COLO668 (cell line): ENCODE measurements around the gene HM13.
A peak's percentile ranks its signal among the peaks of the same experiment; 100 is the strongest.
"Not testable (repeated sequence)": the region's sequence is repeated elsewhere in the genome, so short reads cannot be mapped to it uniquely, and the experiment has no call there.

Experiments
- DNase-seq: peaks from one replicate; lab custom pipeline; 2025; ENCODE audit not compliant: unreplicated experiment; lab: John Stamatoyannopoulos, UW

The HM13 gene

DNA sequence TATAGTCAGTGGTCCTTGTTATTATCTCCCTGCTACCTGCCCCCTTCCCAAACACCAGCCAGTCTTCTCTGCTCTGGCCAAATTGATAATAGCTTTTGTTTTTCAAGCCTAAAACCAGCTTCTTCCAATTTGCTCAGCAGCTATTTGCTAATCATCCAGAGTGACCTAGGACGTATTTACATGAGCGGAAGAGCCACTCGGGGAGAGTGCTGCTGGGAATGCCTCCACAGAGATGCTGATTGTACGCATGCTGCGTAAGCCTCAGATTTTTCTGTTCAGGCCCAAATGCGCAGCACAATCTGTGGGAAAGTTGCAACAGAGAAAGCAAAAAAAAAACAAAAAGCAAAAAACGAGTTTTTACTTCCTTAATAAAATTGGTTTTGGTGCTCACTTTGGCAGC is 66.5 kb downstream of the HM13 start:
- no peak for DNase-seq

DNA sequence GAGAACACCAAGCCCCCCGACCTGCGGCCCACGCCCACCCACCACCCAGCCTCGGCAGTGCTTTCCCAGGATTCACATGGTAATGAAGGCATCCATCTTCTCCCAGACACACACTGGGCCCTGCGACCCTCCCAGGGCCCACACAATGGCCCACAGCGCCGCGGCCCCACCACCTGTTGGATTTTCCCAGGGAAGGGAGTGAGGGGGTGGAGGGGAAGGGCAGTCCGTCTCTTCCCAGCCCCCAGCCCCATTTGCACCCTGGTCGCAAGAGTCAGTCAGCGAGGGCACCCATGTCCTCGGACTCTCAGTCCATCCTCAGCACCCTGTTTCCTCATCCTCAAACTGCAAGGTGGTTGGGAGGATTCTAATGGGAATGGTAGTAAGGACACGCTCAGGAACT is 67.1 kb downstream of the HM13 start:
- DNase-seq: no peak

DNA sequence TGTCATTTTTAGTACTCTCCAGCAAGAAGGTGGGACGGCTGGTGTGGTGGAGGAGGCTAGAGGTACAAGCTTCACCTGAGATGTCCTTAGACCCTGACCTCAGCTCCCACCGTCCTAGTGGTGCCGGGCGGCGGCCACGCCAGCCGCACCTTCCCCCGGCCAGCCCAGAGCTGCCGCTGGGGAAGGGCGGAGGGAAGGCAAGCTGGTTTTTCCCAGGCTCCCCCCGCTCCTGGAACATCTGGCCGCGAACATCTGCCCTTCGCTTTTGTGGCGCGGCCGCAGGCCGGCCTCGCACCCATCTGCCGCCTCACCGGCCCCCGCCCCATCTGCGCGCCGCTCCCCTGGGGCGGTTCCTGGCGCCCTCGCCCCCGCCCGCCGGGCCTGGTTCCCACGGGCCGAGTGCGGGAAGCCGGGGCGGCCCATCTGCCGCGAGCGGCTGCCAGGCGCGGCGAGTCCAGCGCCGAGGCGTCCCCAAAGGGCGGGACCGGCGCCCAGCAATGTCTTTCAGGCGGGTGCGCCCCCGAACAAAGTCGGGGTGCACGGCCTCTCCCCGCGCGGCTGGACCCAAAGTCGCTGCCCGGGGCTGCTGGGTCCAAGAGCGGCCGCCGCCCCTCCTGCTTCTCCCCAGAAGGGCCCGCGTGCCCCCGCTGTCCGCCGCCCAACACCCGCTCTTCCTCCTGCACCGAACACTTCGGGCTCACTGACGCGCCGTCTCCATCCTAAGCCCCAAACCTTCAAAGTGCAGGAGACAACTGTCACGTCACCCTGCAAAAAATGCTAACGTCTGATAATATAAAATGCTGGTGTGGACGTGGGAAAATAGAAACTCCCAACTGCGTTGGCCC is 73.5 kb downstream of the HM13 start:
- DNase-seq: peak; percentile 70

DNA sequence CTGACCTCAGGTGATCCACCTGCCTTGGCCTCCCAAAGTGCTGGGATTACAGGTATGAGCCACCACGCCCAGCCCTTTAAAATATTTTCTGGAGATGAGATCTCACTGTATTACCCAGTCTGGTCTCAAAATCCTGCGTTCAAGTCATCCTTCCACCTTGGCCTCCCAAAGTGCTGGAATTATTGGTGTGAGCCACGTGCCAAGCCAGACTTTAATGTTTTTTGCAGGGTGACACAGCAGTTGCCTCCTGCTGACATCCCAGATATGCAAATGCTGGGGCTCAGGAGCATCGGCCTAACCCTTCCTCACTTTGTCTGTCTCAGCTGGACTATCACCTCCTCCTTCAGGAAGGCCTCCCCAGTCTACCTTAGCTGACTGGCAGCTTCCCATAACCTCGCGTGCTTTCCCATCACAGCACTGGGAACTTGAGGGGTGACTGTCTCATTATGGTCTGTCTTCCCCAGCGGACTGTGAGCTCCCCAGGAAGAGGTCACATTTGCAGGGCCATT is 76.5 kb downstream of the HM13 start:
- DNase-seq: no peak

DNA sequence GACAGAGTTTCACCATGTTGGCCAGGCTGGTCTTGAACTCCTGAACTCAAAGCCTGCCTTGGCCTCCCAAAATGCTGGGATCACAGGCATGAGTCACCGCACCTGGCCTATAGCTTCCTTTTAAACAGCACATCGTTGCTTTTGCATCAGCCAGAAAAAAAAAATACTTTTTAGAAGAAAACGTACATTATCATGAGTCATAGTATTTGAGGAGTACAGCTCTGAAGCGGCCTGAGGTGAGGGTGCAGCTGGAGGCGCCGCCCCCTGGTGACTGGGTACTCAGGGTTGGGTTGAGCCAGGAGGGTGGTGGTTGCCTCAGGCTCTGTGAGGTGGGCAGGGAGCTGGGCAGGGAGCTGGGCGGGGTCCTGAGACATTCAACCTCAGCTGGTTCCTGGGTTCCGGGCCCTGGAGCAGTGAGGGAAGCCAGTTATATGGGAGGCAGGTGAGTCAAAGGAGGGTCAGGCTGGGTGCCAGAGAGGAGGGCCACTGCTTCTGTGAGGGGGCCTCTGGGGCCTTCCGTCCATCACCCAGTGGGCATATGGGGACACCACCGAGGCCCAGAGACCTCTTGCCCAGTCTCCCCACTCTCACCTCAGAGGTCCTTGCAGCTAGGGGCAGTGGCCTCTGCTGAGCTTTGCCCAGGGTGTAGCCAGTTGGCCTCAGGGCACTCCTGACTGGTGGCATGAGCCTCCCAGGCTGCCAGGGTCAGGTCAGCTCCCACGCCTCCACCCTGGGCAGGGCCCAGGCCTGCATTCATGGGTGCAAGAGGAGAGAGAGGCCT is 79.2 kb downstream of the HM13 start:
- peak; percentile 34 for DNase-seq

DNA sequence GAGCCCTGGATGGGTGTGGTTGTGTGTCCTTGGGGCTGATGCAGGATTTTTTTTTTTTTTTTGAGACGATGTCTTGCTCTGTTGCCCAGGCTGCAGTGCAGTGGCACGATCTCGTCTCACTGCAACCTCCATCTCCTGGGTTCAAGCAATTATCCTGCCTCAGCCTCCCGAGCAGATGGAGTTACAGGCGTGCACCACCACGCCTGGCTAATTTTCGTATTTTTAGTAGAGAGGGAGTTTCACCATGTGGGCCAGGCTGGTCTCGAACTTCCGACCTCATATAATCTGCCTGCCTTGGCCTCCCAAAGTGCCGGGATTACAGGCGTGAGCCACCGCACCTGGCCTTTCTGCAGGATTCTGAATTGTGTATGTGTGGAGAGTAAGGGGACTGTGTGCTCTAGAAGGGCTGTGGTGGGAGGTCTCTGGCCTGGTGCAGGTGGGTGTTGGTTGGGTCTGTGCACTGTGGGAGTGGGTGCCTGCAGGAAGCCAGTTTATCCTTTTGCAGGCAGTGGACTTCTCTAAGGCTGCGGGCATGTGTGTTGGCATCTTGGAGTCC is 79.8 kb downstream of the HM13 start:
- no peak for DNase-seq

DNA sequence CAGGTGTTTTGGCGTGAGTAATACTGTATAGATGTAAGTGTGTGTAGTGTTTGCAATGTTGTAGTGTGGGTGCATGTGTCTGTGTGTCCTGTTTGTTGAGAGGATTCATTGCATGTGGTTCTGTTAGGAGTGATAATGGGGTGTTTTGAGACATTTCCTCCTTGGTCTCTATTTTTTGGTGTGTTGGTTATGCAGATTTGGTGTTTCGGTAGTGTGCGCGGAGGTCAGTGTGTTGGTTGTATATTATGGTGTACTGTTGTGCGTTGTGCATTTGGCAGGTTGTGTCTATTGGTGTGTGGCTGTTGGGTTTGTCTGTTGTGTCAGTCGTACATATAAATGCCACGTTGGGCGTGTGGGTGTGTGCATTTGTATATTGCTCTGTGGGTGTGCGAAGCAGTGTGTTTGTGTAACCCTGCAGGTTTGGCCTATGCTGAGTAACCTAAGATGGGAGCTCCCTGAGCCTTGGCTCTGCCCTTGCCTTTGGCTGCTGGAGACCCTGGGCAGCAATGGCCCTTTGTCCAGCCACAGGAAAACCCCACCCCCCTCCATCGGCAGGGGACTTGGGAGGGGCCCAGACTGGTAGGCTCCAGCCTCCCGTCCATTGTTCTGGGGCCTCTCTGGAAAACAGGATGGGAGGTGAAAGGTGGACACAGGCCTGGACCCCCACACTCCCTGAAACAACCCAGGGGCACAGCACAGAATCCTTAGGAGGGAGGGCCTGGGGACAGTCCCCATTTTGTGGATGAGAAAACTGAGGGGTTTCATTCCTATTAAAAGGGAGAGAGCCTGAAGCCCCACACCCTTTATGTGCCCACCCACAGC is 80.5 kb downstream of the HM13 start:
- DNase-seq: no peak

DNA sequence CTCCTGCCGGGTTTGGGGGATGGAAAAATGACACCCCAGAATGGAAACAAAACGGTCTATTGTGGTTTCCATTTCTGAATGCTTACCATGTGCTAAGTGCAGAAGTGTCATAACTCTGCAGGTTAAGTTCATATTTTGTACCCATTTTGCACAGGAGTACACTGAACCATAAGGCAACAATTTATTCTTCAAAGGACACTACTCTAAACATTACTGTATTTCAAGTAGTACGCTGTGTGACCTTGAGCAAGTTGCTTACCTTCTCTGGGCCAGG is 81.1 kb downstream of the HM13 start:
- no peak for DNase-seq

DNA sequence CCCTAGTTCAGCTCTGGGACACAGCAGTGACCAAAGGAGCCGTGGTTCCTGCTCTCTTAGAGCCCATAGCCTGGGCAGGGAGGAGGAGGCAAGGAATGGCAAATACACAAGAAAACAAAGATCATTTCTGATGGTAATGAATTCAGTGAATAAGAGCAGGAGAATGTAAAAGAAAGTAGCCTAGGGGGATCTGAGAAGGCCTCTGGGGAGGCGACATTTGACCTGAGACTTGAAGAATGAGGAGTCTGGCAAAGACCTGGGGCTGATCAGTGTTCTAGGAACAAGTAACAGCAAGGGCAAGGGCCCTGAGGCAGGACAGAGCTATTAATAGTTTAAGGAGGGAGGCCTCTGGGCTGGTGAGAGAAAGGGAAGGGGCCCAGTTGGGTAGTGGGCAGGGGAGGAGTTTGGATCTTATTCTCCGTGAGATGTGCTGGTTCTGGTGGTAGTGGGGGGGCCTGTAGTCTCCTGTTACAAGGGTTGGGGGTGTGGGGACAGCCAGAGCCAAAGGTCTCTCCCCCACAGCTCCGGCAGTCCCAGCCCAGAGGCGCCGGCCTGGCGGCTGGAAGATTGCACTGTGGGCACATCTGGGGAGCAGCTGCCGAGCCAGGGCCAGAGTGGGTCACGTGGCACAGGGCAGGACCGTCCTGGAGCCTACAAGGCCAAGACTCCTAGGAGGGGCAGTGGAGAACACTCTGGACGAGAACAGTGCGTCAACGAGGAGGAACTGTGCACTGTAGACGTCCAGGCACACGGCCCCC is 81.6 kb downstream of the HM13 start:
- no peak for DNase-seq

DNA sequence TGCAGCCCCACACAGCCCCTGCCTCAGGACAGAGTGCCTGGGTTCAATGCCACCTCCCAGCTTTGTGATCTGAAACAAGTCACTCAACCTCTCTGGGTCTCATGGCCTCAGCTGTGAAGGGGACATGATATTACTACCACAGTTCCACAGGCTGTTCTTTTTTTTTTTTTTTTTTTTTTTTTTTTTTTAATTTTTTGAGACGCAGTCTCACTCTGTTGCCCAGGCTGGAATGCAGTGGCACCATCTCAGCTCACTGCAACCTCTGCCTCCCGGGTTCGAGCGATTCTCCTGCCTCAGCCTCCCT is 82.1 kb downstream of the HM13 start:
- DNase-seq: not testable (repeated sequence)

DNA sequence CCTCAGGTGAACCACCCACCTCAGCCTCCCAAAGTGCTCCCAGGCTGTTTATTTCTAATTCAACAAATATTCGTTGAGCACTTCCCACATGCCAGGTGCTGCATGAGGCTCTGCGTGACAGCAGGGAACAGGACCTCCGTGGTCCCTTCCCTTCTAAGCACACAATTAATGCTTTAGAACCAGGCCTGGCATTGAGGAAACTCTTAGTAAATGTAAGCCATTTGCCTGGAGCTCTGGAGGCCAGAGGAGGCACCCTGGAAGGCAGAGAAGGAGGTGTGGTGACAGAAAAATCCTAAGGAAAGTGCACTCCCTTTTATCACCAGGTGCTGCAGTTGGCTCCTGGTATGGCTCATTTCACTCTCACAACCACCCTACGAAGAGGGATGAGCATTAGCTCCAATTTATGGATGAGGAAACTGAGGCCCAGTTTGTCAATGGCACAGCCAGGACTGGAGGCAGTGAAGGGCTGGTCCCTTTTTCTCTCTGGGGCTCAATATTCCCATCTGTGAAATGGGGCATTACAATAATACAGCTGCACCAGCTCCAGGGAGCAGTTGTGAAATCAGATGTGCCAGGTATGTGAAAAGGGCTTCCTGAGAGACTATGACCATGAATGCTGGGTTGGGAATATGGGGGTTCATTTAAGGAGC is 82.7 kb downstream of the HM13 start:
- DNase-seq: no peak

DNA sequence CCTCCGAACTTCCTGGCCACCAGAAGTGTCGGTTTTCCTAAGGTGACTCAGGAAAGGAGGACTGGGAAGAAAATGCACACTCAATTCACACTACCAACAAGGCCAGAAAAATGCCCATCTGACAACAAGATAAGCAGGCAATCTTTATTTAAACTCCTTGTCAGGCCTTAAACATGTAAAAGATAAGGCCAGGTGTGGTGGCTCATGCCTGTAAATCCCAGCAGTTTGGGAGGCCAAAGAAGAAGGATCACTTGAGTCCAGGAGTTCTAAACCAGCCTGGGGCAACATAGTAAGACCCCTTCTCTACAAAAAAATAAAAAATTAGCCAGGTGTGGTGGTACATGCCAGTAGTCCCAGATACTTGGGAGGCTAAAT is 83.2 kb downstream of the HM13 start:
- no peak for DNase-seq

DNA sequence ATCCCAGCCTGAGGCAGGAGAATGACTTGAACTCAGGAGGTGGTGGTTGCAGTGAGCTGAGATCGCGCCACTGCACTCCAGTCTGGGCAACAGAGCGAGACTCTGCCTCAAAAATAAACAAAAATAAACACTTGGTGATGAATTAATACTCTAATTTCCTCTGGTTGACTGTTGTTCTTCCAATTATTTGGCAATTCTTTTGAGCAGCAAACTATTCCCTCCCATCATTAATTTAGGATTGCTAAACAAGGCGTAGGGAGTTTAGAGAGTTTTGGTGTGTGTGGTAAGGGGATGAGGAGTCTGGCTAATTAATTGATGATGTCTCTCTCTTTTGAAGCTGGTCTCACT is 88.2 kb downstream of the HM13 start:
- DNase-seq: no peak

DNA sequence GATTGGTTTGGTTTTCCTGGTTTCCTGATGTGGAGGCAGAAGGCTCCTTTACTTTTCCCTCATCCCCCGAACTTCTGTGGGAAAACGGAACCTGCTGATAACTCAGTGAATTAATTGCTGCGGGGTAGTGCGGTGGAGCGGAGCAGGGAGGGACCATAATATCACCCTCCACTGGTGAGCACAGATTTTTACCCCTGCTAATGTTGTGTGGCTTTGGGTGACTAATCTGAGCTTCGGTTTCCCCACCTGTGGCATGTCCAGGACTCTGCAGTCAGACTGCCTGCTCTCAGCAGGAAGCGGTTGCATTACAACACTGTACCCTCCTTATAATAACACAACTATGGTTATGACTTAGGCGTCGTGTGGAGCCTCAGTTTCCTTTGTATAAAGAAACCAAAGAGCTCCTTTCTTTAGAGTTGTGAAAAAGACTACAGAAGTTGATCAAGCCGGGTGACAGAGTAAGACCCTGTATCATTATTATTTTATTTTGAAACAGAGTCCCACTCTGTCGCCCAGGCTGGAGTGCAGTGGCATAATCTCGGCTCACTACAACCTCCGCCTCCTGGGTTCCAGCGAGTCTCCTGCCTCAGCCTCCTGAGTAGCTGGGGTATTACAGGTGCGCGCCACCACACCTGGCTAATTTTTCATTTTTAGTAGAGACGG is 88.7 kb downstream of the HM13 start:
- DNase-seq: no peak

DNA sequence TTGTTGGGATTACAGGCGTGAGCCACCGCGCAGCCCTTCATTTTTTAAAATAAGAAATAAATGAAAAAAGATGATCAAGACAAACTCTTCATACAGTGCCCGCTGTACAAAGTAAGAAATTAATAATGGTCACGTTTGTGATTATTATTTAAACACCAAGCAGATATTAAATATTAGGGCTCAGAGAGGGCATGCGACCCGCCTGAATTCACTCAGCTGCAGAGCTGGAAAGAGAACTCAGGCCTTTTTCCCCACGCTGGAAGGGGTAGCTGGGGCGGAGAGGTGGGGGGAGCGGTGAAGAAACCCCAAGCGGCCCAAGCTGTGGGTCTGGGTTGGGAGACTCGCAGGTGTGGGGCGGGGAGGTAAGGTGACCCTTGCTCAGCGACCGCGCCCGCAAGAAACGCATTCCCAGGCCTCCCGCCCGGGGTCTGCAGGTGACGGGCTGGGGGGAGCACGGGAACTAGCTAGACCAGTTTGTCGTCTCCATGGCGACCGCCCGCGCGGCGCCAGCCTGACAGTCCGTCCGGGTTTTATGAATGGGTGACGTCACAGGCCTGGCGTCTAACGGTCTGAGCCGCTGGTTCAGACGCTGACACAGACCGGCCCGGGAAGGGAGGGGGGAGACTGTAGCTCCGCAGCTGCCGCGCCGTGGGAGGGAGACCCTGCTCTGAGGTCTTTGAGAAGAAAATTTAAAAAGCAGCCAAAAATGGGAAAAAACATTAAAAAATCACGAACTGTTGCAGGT is 89.8 kb downstream of the HM13 start:
- peak; percentile 96 for DNase-seq

DNA sequence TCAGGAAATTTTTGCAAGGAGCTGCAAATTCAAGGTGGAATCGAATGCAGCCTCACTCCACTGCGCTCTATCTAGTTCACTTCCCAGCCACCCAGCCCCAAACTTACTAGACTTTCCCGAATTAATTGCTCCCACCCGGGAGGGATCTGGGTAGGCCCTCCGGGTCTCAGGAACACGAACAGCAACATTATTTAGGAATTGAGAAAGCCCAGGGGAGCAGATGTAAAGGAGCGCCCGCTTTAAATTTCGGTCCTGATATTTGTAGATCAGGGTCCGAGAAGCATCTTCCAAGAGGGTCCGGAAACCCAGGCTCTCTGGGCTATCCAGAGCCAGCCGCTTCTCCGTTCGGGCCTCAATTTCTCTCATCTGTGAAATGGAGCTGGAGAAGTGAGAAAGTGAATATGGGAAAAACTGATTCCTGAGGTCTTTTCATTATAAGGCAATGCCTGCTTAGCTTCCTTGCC is 90.4 kb downstream of the HM13 start:
- DNase-seq: no peak

DNA sequence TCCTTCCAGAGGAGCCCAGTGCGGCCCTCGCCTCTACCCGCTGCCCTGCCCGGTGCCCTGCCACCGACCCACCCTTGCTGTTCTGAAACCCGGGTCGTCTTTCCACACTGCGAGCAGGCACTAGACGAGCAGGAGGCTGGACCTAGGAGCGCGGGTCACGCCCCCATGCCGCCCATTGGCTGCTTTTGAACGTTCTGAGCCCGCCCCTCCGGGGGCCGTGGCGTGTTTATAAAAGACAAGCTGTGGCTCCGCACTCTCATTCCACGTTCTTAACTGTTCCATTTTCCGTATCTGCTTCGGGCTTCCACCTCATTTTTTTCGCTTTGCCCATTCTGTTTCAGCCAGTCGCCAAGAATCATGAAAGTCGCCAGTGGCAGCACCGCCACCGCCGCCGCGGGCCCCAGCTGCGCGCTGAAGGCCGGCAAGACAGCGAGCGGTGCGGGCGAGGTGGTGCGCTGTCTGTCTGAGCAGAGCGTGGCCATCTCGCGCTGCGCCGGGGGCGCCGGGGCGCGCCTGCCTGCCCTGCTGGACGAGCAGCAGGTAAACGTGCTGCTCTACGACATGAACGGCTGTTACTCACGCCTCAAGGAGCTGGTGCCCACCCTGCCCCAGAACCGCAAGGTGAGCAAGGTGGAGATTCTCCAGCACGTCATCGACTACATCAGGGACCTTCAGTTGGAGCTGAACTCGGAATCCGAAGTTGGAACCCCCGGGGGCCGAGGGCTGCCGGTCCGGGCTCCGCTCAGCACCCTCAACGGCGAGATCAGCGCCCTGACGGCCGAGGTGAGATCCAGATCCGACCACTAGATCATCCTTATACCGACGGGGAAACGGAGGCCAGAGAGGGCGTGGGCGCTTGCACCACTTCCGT is 91.0 kb downstream of the HM13 start, which contains the start of gene ID1:
ID1 (plus strand) TSS at position 259 of the 871 bp plus-strand sequence; CDS start at position 358, 99 bp downstream.
- DNase-seq: peak; percentile 95
